ENCODE measurements around the gene ABHD2.
"Not testable (repeated sequence)": the region's sequence is repeated elsewhere in the genome, so short reads cannot be mapped to it uniquely, and the experiment has no call there.

The ABHD2 gene

GRCh38 chr15:89140595-89140994 lies 52.3 kb downstream of the ABHD2 start:
- DNase-seq = no peak

GRCh38 chr15:89141159-89141558 lies 52.9 kb downstream of the ABHD2 start:
- DNase-seq = not testable (repeated sequence)

GRCh38 chr15:89141885-89142284 lies 53.6 kb downstream of the ABHD2 start:
- DNase-seq = no peak

- no peak for DNase-seq
Measured at GRCh38 chr15:89142423-89142822, 54.2 kb downstream of the ABHD2 start.

- DNase-seq = peak; percentile 36
Measured at GRCh38 chr15:89143503-89144162, 55.4 kb downstream of the ABHD2 start.

GRCh38 chr15:89144491-89144890 lies 56.2 kb downstream of the ABHD2 start:
- no peak for DNase-seq

GRCh38 chr15:89146366-89146765 lies 58.1 kb downstream of the ABHD2 start:
- DNase-seq = no peak

GRCh38 chr15:89148126-89148525 lies 59.9 kb downstream of the ABHD2 start:
- no peak for DNase-seq

GRCh38 chr15:89149501-89150101 lies 61.3 kb downstream of the ABHD2 start:
- DNase-seq = no peak

GRCh38 chr15:89150287-89150686 lies 62.0 kb downstream of the ABHD2 start:
- DNase-seq = no peak

GRCh38 chr15:89150762-89151664 lies 62.8 kb downstream of the ABHD2 start:
- DNase-seq = peak; percentile 77

- no peak for DNase-seq
Measured at GRCh38 chr15:89155122-89155521, 66.9 kb downstream of the ABHD2 start.

GRCh38 chr15:89155656-89156055 lies 67.4 kb downstream of the ABHD2 start:
- DNase-seq = no peak

GRCh38 chr15:89157061-89157460 lies 68.8 kb downstream of the ABHD2 start:
- DNase-seq = no peak

- DNase-seq = no peak
Measured at GRCh38 chr15:89157918-89158564, 69.8 kb downstream of the ABHD2 start.

- no peak for DNase-seq
Measured at GRCh38 chr15:89161666-89162065, 73.4 kb downstream of the ABHD2 start.

- no peak for DNase-seq
Measured at GRCh38 chr15:89163271-89164055, 75.2 kb downstream of the ABHD2 start.

- no peak for DNase-seq
Measured at GRCh38 chr15:89164712-89165211, 76.5 kb downstream of the ABHD2 start.

- no peak for DNase-seq
Measured at GRCh38 chr15:89165677-89166076, 77.4 kb downstream of the ABHD2 start.

- no peak for DNase-seq
Measured at GRCh38 chr15:89167267-89168176, 79.3 kb downstream of the ABHD2 start.

GRCh38 chr15:89168316-89168833 lies 80.1 kb downstream of the ABHD2 start:
- DNase-seq = no peak
